ENCODE data around the gene PRKAR2B. TPM values are rescaled to one million over a fixed set of nuclear protein-coding genes. Genes with fewer than 3 reads are reported as not detected.
"Not testable (repeated sequence)": the region's sequence is repeated elsewhere in the genome, so short reads cannot be mapped to it uniquely, and the experiment has no call there.

PRKAR2B gene
- total RNA-seq, 2 experiments from 2014 or later: 1.4 to 2.0 TPM

- H3K9me3 Mint-ChIP-seq: no peaks in the 10 kb centered on the region
- DNase-seq: no peak
- no peak overlapping the region for H3K4me3 Mint-ChIP-seq
- peaks cover 17% of the 10 kb centered on the region for H3K4me1 Mint-ChIP-seq
- H3K36me3 Mint-ChIP-seq: no peaks in the 10 kb centered on the region
- H3K27ac Mint-ChIP-seq: no peak overlapping the region
- no peaks in the 10 kb centered on the region for H3K27me3 Mint-ChIP-seq
These were observed 83.7 kb downstream of the PRKAR2B start for GRCh38 chr7:107128217-107128616.

GRCh38 chr7:107128748-107129147 lies 84.2 kb downstream of the PRKAR2B start:
- Mint-ChIP-seq H3K36me3 (no peaks in the 10 kb centered on the region), H3K9me3 (no peaks in the 10 kb centered on the region), H3K4me1 (peaks cover 17% of the 10 kb centered on the region), H3K4me3 (no peak overlapping the region), H3K27ac (no peak overlapping the region), H3K27me3 (no peaks in the 10 kb centered on the region)
- DNase-seq: no peak

GRCh38 chr7:107130487-107131220 lies 86.1 kb downstream of the PRKAR2B start:
- peaks cover 13% of the 10 kb centered on the region for H3K4me1 Mint-ChIP-seq

GRCh38 chr7:107133396-107133795 lies 88.9 kb downstream of the PRKAR2B start:
- no peaks in the 10 kb centered on the region for H3K9me3 Mint-ChIP-seq
- no peak overlapping the region for H3K27ac Mint-ChIP-seq
- H3K27me3 Mint-ChIP-seq: peaks cover 4% of the 10 kb centered on the region
- no peak overlapping the region for H3K4me3 Mint-ChIP-seq
- no peaks in the 10 kb centered on the region for H3K4me1 Mint-ChIP-seq
- no peak for DNase-seq
- H3K36me3 Mint-ChIP-seq: no peaks in the 10 kb centered on the region

More at GRCh38 chr7:107130487-107131220, 86.1 kb downstream of the PRKAR2B start:
- no peak overlapping the region for H3K4me3 Mint-ChIP-seq
- DNase-seq: no peak
- peaks cover 2% of the 10 kb centered on the region for H3K27me3 Mint-ChIP-seq
- no peaks in the 10 kb centered on the region for H3K9me3 Mint-ChIP-seq
- no peaks in the 10 kb centered on the region for H3K36me3 Mint-ChIP-seq
- no peak overlapping the region for H3K27ac Mint-ChIP-seq

GRCh38 chr7:107138696-107139420 lies 94.4 kb downstream of the PRKAR2B start:
- DNase-seq: no peak
- Mint-ChIP-seq H3K36me3 (no peaks in the 10 kb centered on the region), H3K4me3 (no peak overlapping the region), H3K27me3 (peaks cover 4% of the 10 kb centered on the region), H3K4me1 (no peaks in the 10 kb centered on the region), H3K9me3 (no peaks in the 10 kb centered on the region), H3K27ac (no peak overlapping the region)

- H3K4me3 Mint-ChIP-seq, H3K27me3 Mint-ChIP-seq, H3K36me3 Mint-ChIP-seq, H3K27ac Mint-ChIP-seq, H3K9me3 Mint-ChIP-seq, DNase-seq, H3K4me1 Mint-ChIP-seq: not testable (repeated sequence)
These were observed 99.4 kb downstream of the PRKAR2B start for GRCh38 chr7:107143875-107144274.

GRCh38 chr7:107145067-107145838 lies 100.7 kb downstream of the PRKAR2B start:
- Mint-ChIP-seq H3K4me1 (peaks cover 8% of the 10 kb centered on the region), H3K36me3 (no peaks in the 10 kb centered on the region)

GRCh38 chr7:107147464-107148393 lies 103.2 kb downstream of the PRKAR2B start:
- no peaks in the 10 kb centered on the region for H3K9me3 Mint-ChIP-seq
- no peaks in the 10 kb centered on the region for H3K36me3 Mint-ChIP-seq
- H3K4me3 Mint-ChIP-seq: no peak overlapping the region
- H3K4me1 Mint-ChIP-seq: peaks cover 8% of the 10 kb centered on the region
- DNase-seq: no peak
- H3K27ac Mint-ChIP-seq: no peak overlapping the region
- H3K27me3 Mint-ChIP-seq: no peaks in the 10 kb centered on the region

More at GRCh38 chr7:107145067-107145838, 100.7 kb downstream of the PRKAR2B start:
- no peak overlapping the region for H3K4me3 Mint-ChIP-seq
- H3K27ac Mint-ChIP-seq: no peak overlapping the region
- DNase-seq: no peak
- H3K9me3 Mint-ChIP-seq: no peaks in the 10 kb centered on the region
- no peaks in the 10 kb centered on the region for H3K27me3 Mint-ChIP-seq

GRCh38 chr7:107148721-107149120 lies 104.2 kb downstream of the PRKAR2B start:
- no peaks in the 10 kb centered on the region for H3K36me3 Mint-ChIP-seq
- H3K4me3 Mint-ChIP-seq: no peak overlapping the region
- peaks cover 8% of the 10 kb centered on the region for H3K4me1 Mint-ChIP-seq
- H3K27ac Mint-ChIP-seq: no peak overlapping the region
- H3K9me3 Mint-ChIP-seq: no peaks in the 10 kb centered on the region
- no peak for DNase-seq
- no peaks in the 10 kb centered on the region for H3K27me3 Mint-ChIP-seq

GRCh38 chr7:107149863-107150262 lies 105.4 kb downstream of the PRKAR2B start:
- Mint-ChIP-seq H3K4me1 (peaks cover 8% of the 10 kb centered on the region), H3K27me3 (no peaks in the 10 kb centered on the region), H3K27ac (no peak overlapping the region)

GRCh38 chr7:107150375-107151073 lies 106.0 kb downstream of the PRKAR2B start:
- peak; percentile 39 for DNase-seq
- H3K27ac Mint-ChIP-seq: no peak overlapping the region
- no peaks in the 10 kb centered on the region for H3K36me3 Mint-ChIP-seq

More at GRCh38 chr7:107149863-107150262, 105.4 kb downstream of the PRKAR2B start:
- Mint-ChIP-seq H3K36me3 (no peaks in the 10 kb centered on the region), H3K4me3 (no peak overlapping the region), H3K9me3 (no peaks in the 10 kb centered on the region)
- no peak for DNase-seq

GRCh38 chr7:107151538-107151937 lies 107.0 kb downstream of the PRKAR2B start:
- H3K36me3 Mint-ChIP-seq: no peaks in the 10 kb centered on the region
- peaks cover 8% of the 10 kb centered on the region for H3K4me1 Mint-ChIP-seq
- no peaks in the 10 kb centered on the region for H3K9me3 Mint-ChIP-seq
- no peak for DNase-seq
- no peaks in the 10 kb centered on the region for H3K27me3 Mint-ChIP-seq
- H3K4me3 Mint-ChIP-seq: no peak overlapping the region
- H3K27ac Mint-ChIP-seq: no peak overlapping the region

More at GRCh38 chr7:107150375-107151073, 106.0 kb downstream of the PRKAR2B start:
- Mint-ChIP-seq H3K9me3 (no peaks in the 10 kb centered on the region), H3K4me3 (no peak overlapping the region), H3K27me3 (no peaks in the 10 kb centered on the region), H3K4me1 (peaks cover 8% of the 10 kb centered on the region)

- no peaks in the 10 kb centered on the region for H3K9me3 Mint-ChIP-seq
- no peaks in the 10 kb centered on the region for H3K36me3 Mint-ChIP-seq
- no peak for DNase-seq
- H3K4me1 Mint-ChIP-seq: peaks cover 8% of the 10 kb centered on the region
- no peak overlapping the region for H3K4me3 Mint-ChIP-seq
- no peaks in the 10 kb centered on the region for H3K27me3 Mint-ChIP-seq
- no peak overlapping the region for H3K27ac Mint-ChIP-seq
These were observed 107.5 kb downstream of the PRKAR2B start for GRCh38 chr7:107152011-107152410.

GRCh38 chr7:107154826-107155225 lies 110.3 kb downstream of the PRKAR2B start:
- H3K9me3 Mint-ChIP-seq: no peaks in the 10 kb centered on the region
- H3K36me3 Mint-ChIP-seq: no peaks in the 10 kb centered on the region
- no peaks in the 10 kb centered on the region for H3K4me1 Mint-ChIP-seq
- H3K27ac Mint-ChIP-seq: no peak overlapping the region
- no peak overlapping the region for H3K4me3 Mint-ChIP-seq
- no peak for DNase-seq
- H3K27me3 Mint-ChIP-seq: no peaks in the 10 kb centered on the region

Data from activated naive CD8-positive, alpha-beta T cell treated with anti-CD3 and anti-CD28 coated beads for 36 hours (primary cell).